Body of pancreas (tissue), 4 donors: ENCODE results near the gene CLMN. TPM values are rescaled to one million over a fixed set of nuclear protein-coding genes. Genes with fewer than 3 reads are reported as not detected.

Experiments
- ATAC-seq: fragments of 150-250 bp; one replicate; pipeline ENCODE4 v1.9.1; 2016
- DNase-seq, 4 donors: peaks; one replicate each; pipeline ENCODE4 v3.0.0-alpha.2; 2019
- H3K27ac ChIP-seq, 4 donors: fragments of 200-600 bp; sonication (generic); 1 replicate in 3 of 4; 2 replicates in 1 of 4; pipeline versions ENCODE4 v1.5.1 to v1.6.1; 2016 to 2019; ENCODE audit warnings: mild to moderate bottlenecking in 1 of 4, mixed read lengths in 1 of 4, moderate library complexity in 1 of 4
- H3K27me3 ChIP-seq, 2 donors: fragments of 200-600 bp; sonication (generic); one replicate each; pipeline ENCODE4 v1.6.0; 2016; ENCODE audit warnings: mild to moderate bottlenecking in 1 of 2
- H3K36me3 ChIP-seq, 2 donors: fragments of 200-600 bp; sonication (generic); replicated peaks in 1 of 2; 2 replicates each; pipeline ENCODE4 v1.5.1; 2016; ENCODE audit warnings: low read depth in 2 of 2; ENCODE audit not compliant: insufficient read depth in 1 of 2
- H3K4me1 ChIP-seq: fragments of 200-600 bp; sonication (generic); one replicate; pipeline ENCODE4 v1.6.0; 2016
- H3K4me3 ChIP-seq, 2 donors: fragments of 200-600 bp; sonication (generic); 1 replicate in 1 of 2; 2 replicates in 1 of 2; pipeline ENCODE4 v1.5.1; 2016 to 2019
- H3K9me3 ChIP-seq, 3 donors: fragments of 200-600 bp; sonication (generic); 1 replicate in 2 of 3; 2 replicates in 1 of 3; pipeline ENCODE4 v1.5.1; 2016
- POLR2A ChIP-seq, 3 donors: fragments of 450-650 bp; IDR thresholded peaks; one replicate each; pipeline ENCODE4 v1.6.1; 2016; ENCODE audit warnings: antibody characterized with exemption in 3 of 3, mild to moderate bottlenecking in 2 of 3
- WGBS, 2 donors: methylation state at CpG; one replicate each; pipeline ENCODE4 v1.1.5; 2017; 5-methylcytosine and 5-hydroxymethylcytosine counted together
- intact Hi-C: fragments of 100-400 bp; cut with DNase I; formaldehyde crosslinking; loops from one replicate; pipeline ENCODE4 v1.15.1; 2023
- total RNA-seq, 2 donors: library from RNA; depleted of rRNA; stranded (reverse); fragments of >200 nt; gene quantifications; one replicate each; pipeline ENCODE4 v1.1.0, GENCODE V29; 2016
- TF ChIP-seq, protein P1 (sequence below), 7 experiments: fragments of 450-650 bp in 4 of 7; fragments of 200-600 bp in 3 of 7; sonication (generic) in 3 of 7; IDR thresholded peaks; one replicate each; pipeline ENCODE4 v1.5.1; 2016 to 2019; ENCODE audit warnings: antibody characterized with exemption in 7 of 7

CLMN gene
- total RNA-seq, 2 donors from 2014 or later, result 53.7 to 54.7 TPM

DNA sequence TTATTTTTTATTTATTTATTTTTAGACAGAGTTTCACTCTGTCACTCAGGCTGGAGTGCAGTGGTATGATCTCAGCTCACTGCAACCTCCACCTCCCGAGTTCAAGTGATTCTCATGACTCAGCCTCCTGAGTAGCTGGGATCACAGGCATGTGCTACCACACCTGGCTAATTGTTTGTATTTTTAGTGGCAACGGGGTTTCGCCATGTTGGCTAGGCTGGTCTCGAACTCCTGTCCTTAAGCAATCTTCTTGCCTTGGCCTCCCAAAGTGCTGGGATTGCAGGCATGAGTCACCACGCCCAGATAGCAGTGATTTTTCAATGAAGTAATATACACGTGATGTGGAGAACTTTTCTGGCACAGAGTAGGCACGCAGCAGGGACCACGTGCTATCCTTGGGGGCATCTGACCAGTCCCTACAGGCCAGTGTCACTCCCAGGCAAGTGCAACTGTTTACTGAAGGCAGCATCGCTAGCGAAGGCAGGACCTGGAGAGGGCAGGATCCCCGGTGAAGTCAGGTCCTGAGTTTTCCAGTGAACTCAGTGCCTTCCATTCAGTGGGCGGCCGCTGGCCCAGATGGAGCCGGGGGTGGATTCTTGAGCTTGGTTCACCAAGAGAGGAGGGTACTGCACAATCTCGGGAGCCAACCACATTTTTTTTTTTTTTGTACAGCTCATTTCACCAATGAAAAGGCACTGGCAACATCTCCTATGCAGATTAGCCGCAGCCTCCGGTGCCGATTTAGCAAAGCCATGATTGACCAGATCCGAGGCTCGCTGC is 11.1 kb upstream of the CLMN start:
- H3K9me3 ChIP-seq, result no peaks in the 10 kb centered on the region
- no peak for TF ChIP-seq POLR2A (IDR thresholded peaks at IDR 0.05)
- TF ChIP-seq, protein P1, sequence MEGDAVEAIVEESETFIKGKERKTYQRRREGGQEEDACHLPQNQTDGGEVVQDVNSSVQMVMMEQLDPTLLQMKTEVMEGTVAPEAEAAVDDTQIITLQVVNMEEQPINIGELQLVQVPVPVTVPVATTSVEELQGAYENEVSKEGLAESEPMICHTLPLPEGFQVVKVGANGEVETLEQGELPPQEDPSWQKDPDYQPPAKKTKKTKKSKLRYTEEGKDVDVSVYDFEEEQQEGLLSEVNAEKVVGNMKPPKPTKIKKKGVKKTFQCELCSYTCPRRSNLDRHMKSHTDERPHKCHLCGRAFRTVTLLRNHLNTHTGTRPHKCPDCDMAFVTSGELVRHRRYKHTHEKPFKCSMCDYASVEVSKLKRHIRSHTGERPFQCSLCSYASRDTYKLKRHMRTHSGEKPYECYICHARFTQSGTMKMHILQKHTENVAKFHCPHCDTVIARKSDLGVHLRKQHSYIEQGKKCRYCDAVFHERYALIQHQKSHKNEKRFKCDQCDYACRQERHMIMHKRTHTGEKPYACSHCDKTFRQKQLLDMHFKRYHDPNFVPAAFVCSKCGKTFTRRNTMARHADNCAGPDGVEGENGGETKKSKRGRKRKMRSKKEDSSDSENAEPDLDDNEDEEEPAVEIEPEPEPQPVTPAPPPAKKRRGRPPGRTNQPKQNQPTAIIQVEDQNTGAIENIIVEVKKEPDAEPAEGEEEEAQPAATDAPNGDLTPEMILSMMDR (IDR thresholded peaks at IDR 0.05), result no peak
- H3K27ac ChIP-seq, result no peak overlapping the region

DNA sequence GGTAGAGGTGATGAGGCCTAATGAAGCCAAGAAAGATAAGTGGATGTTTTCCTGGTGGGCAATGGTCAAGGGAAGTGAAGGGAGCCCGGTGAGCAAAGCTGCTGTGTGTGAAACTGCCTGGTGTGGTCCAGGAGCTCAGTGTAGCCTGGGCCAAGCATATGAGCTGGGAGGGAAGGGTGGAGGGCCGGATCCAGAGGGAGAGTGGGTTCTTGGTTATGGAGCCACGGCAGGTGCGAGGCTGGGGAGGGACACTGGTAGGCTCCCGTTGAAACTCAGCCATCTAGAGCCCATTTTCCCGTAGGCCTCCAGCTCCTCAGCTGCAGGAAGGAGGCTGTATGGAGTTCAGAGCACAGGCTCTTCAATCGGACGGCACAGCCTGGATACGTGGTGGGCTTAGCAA is 10.2 kb upstream of the CLMN start:
- no peaks in the 10 kb centered on the region for H3K4me1 ChIP-seq
- no peak overlapping the region for H3K4me3 ChIP-seq
- H3K36me3 ChIP-seq, result no peaks in the 10 kb centered on the region
- DNase-seq, result no peak
- no peak overlapping the region for H3K27ac ChIP-seq
- H3K9me3 ChIP-seq, result no peaks in the 10 kb centered on the region
- no peak for TF ChIP-seq POLR2A (IDR thresholded peaks at IDR 0.05)
- TF ChIP-seq, protein P1 (IDR thresholded peaks at IDR 0.05), result no peak
- intact Hi-C loops, result no loop called here
- WGBS, 2 donors, result 96% methylated on average over 9 of the region's 9 CpGs
- no peak for ATAC-seq
- no peaks in the 10 kb centered on the region for H3K27me3 ChIP-seq

More for the DNA sequence above, 11.1 kb upstream of the CLMN start:
- peaks cover under 1% of the 10 kb centered on the region for H3K4me1 ChIP-seq
- DNase-seq, result no peak
- intact Hi-C loops, result no loop called here
- H3K36me3 ChIP-seq, result no peaks in the 10 kb centered on the region
- 86 to 87% methylated on average over 15 to 20 of the region's 20 CpGs for WGBS, 2 donors
- ATAC-seq, result no peak
- no peak overlapping the region for H3K4me3 ChIP-seq
- no peaks in the 10 kb centered on the region for H3K27me3 ChIP-seq

DNA sequence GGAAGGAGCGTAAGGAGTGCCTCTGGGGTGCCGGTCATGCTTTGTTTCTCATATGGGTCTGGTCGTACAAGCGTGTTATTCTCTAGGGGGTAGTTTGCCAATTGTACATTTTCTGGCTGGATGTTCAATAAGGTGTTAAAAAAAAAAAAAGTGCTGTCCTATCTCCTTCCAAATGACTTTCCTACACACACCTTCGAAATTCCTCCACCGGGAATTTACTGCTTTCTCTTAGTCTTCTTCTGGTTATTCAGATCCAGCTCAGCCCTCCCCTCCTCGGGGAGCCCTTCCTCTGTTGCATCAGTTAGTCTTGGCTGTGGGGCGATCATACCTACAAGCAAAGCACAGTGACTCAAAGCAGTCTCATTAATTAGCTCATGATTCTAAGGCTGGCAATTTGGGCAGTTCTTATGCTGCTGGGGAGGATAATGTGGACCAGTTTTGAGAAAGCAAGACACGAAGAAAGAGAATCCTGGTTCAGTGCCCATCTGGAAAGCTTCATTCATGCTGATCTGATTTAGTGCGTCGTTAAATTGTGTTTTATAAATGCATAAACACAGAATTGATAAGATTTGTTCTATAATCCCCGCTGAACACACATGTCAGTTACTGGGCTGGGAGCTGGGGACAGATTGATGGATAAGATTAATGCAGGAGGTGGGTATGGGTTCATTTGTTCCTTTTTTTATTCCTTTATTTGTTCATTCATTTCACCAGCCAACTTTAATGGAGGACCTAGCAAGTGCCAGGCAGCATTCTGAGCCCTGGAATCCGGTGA is 9.2 kb upstream of the CLMN start:
- intact Hi-C loops, result no loop called here

DNA sequence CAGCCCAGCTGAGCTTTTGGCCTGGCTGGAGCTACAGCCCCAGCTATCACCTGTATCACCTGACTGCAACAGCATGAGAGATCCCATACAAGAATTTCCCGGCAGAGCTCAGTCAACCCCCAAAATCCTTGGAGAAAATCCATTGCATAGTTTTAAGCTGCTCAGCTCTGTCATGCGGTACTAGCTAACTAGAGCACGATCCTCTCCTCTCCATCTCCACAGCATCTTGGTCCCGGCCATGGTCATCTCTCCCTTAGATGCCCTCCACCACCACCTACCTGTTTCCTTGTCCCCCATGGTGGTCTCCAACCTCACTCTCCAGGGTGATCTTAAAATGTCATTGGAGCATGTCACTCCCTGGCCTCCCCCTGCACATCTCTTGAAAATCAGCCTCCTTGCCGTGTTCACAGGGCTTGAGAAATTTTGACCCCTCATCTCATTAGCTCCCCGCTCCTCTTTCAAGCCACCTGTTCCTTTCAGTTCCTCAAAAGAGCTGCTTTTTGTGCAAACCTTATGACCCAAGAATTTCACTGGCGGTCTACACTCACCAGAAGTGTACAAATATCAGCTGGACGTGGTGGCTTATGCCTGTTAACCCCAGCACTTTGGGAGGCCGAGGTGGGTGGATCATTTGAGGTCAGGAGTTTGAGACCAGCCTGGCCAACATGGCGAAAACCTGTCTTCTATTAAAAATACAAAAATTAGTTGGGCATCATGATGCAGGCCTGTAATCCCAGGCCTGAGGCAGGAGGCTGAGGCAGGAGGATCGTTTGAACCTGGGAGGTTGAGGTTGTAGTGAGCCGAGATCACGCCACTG is 8.1 kb upstream of the CLMN start:
- no peak for TF ChIP-seq POLR2A (IDR thresholded peaks at IDR 0.05)
- TF ChIP-seq, protein P1 (IDR thresholded peaks at IDR 0.05), result no peak
- intact Hi-C loops, result no loop called here
- Histone ChIP-seq H3K27ac (no peak overlapping the region), H3K36me3 (no peaks in the 10 kb centered on the region), H3K27me3 (no peaks in the 10 kb centered on the region), H3K4me3 (no peak overlapping the region), H3K4me1 (peaks cover 5% of the 10 kb centered on the region), H3K9me3 (no peaks in the 10 kb centered on the region)
- DNase-seq (no peak), ATAC-seq (no peak)
- WGBS, 2 donors, result 86 to 93% methylated on average over 13 of the region's 13 CpGs

More for the DNA sequence above, 9.2 kb upstream of the CLMN start:
- no peak overlapping the region for H3K27ac ChIP-seq
- no peak for ATAC-seq
- DNase-seq, result no peak
- no peaks in the 10 kb centered on the region for H3K36me3 ChIP-seq
- no peaks in the 10 kb centered on the region for H3K4me1 ChIP-seq
- H3K9me3 ChIP-seq, result no peaks in the 10 kb centered on the region
- 79 to 80% methylated on average over 13 of the region's 13 CpGs for WGBS, 2 donors
- TF ChIP-seq POLR2A (IDR thresholded peaks at IDR 0.05), result no peak
- TF ChIP-seq, protein P1 (IDR thresholded peaks at IDR 0.05), result no peak
- H3K4me3 ChIP-seq, result no peak overlapping the region
- no peaks in the 10 kb centered on the region for H3K27me3 ChIP-seq
